HAP-1 (cell line): ENCODE measurements around the gene TFF2.

ENCODE experiments used
- DNase-seq, 2 experiments: peaks; one replicate each; pipeline ENCODE4 v3.0.0-alpha.2; 2016 to 2020; ENCODE audit warnings: low spot score in 2 of 2
- H3K27me3 ChIP-seq: fragments of 250-450 bp; sonication (Bioruptor Pico); 2 replicates; pipeline ENCODE4 v1.5.1; 2020; ENCODE audit warnings: low read depth, mild to moderate bottlenecking, moderate library complexity
- H3K36me3 ChIP-seq: fragments of 250-450 bp; sonication (Bioruptor Pico); replicated peaks from 2 replicates; pipeline ENCODE4 v1.5.1; 2020; ENCODE audit warnings: mild to moderate bottlenecking
- H3K4me1 ChIP-seq: fragments of 250-450 bp; sonication (Bioruptor Pico); 2 replicates; pipeline ENCODE4 v1.5.1; 2020; ENCODE audit warnings: mild to moderate bottlenecking
- H3K4me3 ChIP-seq: fragments of 250-450 bp; sonication (Bioruptor Pico); 2 replicates; pipeline ENCODE4 v1.5.1; 2020; ENCODE audit warnings: mild to moderate bottlenecking, moderate library complexity
- H3K9me3 ChIP-seq: fragments of 250-450 bp; sonication (Bioruptor Pico); 2 replicates; pipeline ENCODE4 v1.5.1; 2020; ENCODE audit warnings: mild to moderate bottlenecking, moderate library complexity
- in situ Hi-C: fragments of 300-500 bp; cut with MboI; formaldehyde crosslinking; loops from 3 replicates; pipeline ENCODE4 v1.14.3; 2020; ENCODE audit warnings: low sequenced_read_pairs, inconsistent platforms, mixed read lengths

The TFF2 gene

DNA sequence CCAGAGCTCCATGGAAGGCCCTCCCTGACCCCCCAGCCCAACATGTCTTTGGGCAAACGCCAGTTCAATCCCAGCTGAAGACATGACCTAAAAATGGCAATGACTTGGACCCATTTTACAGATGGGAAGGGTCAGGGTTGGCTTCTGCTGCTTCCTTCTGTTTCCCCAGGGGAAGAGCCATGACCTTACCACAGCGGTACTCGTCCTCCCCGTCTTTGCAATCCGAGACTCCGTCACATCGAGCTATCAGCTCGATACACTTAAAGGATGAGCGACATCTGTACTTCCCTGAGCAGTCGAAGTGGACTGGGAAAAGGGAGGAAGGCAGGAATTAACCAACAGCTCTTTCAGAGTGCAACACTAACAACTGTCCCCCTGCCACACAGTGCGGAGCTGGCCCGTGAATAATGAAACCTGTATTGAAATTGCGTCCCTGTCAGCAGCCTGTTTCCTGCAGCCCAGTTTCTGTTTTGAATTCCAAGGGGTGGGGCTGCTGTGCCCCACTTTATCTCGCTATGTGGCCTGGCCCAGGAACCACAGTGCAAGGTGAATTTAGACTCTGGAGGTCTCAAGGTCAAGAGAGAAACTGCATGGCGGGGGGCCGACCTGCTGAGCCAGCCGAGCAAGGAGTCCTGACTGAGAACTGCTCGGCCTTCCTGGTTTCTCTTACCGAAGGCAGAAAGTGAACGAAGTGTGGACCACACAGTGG lies 38.1 kb upstream of the TFF2 start:
- in situ Hi-C loops = no loop called here

GRCh38 chr21:42387843-42388340 lies 37.1 kb upstream of the TFF2 start:
- no peak overlapping the region for H3K4me3 ChIP-seq
- no peak for DNase-seq
- no peaks in the 10 kb centered on the region for H3K9me3 ChIP-seq
- H3K4me1 ChIP-seq = no peaks in the 10 kb centered on the region
- no peaks in the 10 kb centered on the region for H3K27me3 ChIP-seq
- in situ Hi-C loops = no loop called here
- no peaks in the 10 kb centered on the region for H3K36me3 ChIP-seq

More for the DNA sequence above, 38.1 kb upstream of the TFF2 start:
- no peaks in the 10 kb centered on the region for H3K27me3 ChIP-seq
- no peaks in the 10 kb centered on the region for H3K36me3 ChIP-seq
- no peaks in the 10 kb centered on the region for H3K9me3 ChIP-seq
- H3K4me3 ChIP-seq = no peak overlapping the region
- DNase-seq = no peak
- H3K4me1 ChIP-seq = no peaks in the 10 kb centered on the region

GRCh38 chr21:42387164-42387563 lies 36.4 kb upstream of the TFF2 start:
- in situ Hi-C loops = no loop called here
- no peaks in the 10 kb centered on the region for H3K9me3 ChIP-seq
- H3K4me1 ChIP-seq = no peaks in the 10 kb centered on the region
- no peaks in the 10 kb centered on the region for H3K36me3 ChIP-seq
- no peaks in the 10 kb centered on the region for H3K27me3 ChIP-seq
- H3K4me3 ChIP-seq = no peak overlapping the region
- no peak for DNase-seq

DNA sequence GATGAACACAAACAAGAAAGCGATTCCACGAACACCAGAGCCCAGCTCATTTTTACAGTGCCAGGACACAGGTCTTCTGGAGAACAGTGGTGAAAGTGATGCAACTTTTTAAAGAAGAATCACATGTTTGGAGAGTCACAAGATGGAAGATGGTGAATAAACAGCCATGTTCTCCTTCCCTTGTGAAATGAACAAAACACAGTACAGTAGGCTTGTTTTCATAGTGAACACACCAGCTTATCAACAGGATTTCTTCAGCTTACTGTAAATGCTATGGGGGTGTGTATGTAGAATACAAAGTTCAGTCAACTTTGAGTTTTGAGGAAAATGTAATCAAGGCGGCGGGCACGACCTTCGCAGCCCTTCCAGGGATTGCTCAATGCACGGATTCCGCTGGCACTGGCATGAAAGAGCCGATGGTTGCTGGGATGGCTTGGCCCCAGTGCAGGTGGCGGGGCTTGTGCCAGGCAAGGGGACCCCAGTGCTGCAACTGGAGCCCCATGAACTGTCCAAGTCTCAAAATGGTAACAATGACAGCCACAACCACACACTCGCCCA lies 35.3 kb upstream of the TFF2 start:
- H3K27me3 ChIP-seq = no peaks in the 10 kb centered on the region
- no peaks in the 10 kb centered on the region for H3K4me1 ChIP-seq
- no peak overlapping the region for H3K4me3 ChIP-seq
- in situ Hi-C loops = no loop called here
- no peaks in the 10 kb centered on the region for H3K9me3 ChIP-seq
- no peaks in the 10 kb centered on the region for H3K36me3 ChIP-seq
- no peak for DNase-seq

DNA sequence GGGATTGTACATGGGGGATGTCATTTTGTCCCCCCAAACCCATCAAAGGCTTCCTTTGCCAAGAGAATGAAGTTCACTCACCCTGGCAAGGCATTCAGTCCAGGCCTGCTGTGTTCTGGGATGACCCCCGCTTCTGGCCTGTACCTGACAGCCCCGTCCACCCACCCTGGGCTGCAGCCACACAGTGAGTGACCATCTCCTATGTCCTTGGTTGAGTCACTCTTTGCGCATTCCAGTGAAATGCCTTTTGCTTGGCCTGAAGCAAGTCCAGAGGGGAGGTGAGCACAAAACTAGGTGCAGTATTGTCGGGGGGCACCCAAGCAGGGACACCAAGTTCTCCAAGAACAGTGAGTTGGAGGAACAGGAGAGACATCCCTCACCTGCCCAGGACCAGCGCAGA lies 34.8 kb upstream of the TFF2 start:
- Histone ChIP-seq H3K36me3 (no peaks in the 10 kb centered on the region), H3K27me3 (no peaks in the 10 kb centered on the region), H3K9me3 (no peaks in the 10 kb centered on the region), H3K4me1 (no peaks in the 10 kb centered on the region), H3K4me3 (no peak overlapping the region)
- no peak for DNase-seq
- in situ Hi-C loops = no loop called here

- no peaks in the 10 kb centered on the region for H3K36me3 ChIP-seq
- H3K9me3 ChIP-seq = no peaks in the 10 kb centered on the region
- no peak for DNase-seq
- H3K4me1 ChIP-seq = no peaks in the 10 kb centered on the region
- H3K27me3 ChIP-seq = no peaks in the 10 kb centered on the region
- in situ Hi-C loops = no loop called here
- H3K4me3 ChIP-seq = no peak overlapping the region
Observed at GRCh38 chr21:42384989-42385388, 34.2 kb upstream of the TFF2 start.

GRCh38 chr21:42384156-42384945 lies 33.6 kb upstream of the TFF2 start:
- no peaks in the 10 kb centered on the region for H3K36me3 ChIP-seq
- H3K4me1 ChIP-seq = no peaks in the 10 kb centered on the region
- no peak overlapping the region for H3K4me3 ChIP-seq
- no peaks in the 10 kb centered on the region for H3K27me3 ChIP-seq
- no peaks in the 10 kb centered on the region for H3K9me3 ChIP-seq
- in situ Hi-C loops = no loop called here
- no peak for DNase-seq

- H3K4me3 ChIP-seq = no peak overlapping the region
- no peaks in the 10 kb centered on the region for H3K9me3 ChIP-seq
- H3K27me3 ChIP-seq = no peaks in the 10 kb centered on the region
- H3K36me3 ChIP-seq = no peaks in the 10 kb centered on the region
- DNase-seq = no peak
- H3K4me1 ChIP-seq = no peaks in the 10 kb centered on the region
- in situ Hi-C loops = no loop called here
Observed at GRCh38 chr21:42383331-42383730, 32.5 kb upstream of the TFF2 start.

DNA sequence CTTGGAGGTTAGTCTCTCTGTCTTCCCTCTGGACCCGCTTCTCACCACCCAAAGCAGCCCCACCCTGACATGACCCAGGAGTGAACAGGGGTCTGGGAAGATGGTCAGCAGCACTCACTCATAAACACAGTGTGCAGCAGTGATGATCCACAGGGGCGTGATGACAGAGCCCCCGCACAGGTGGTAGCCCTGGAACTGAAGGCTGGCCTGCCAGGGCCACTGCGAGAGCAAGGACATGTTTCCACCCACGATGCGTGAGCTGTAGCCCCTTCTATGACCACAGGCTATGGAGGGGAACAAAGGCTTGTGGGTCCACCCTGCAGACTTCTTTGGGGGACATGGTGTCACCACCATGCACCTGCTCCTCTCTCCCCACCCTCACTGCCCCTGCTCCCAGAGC lies 32.1 kb upstream of the TFF2 start:
- in situ Hi-C loops = no loop called here
- Histone ChIP-seq H3K9me3 (no peaks in the 10 kb centered on the region), H3K36me3 (no peaks in the 10 kb centered on the region), H3K27me3 (no peaks in the 10 kb centered on the region), H3K4me3 (no peak overlapping the region), H3K4me1 (no peaks in the 10 kb centered on the region)
- no peak for DNase-seq

DNA sequence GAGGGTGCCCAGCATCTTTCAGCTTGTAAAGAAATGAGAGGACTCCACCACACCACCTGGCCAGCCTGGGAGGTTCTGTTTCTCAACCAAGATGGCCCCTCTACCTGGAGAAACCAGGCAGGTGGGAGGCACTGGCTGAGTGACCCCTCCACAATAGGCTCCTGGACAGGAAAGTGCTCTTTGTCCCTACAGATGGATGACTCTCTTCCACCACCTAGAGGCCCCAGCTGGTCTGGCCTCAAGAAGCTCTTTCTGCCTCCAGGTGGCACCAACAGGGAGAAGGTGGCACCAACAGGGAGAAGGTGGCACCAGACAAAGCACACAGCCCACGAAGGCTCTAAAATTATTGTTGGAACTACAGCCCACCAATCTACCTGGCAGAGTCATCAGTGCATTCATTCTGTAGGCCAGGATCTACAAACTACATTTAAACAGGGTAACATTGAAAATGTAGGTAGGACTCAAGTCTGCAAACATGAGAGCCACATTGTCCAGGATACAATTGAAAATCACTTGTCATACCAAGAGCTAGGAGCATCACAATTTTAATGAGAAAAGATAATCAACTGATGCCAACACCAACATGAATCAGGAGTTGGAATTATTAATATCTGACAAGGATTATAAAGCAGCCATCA lies 30.7 kb upstream of the TFF2 start:
- DNase-seq = no peak
- Histone ChIP-seq H3K27me3 (no peaks in the 10 kb centered on the region), H3K4me3 (no peak overlapping the region), H3K9me3 (no peaks in the 10 kb centered on the region), H3K36me3 (no peaks in the 10 kb centered on the region), H3K4me1 (no peaks in the 10 kb centered on the region)
- in situ Hi-C loops = no loop called here

DNA sequence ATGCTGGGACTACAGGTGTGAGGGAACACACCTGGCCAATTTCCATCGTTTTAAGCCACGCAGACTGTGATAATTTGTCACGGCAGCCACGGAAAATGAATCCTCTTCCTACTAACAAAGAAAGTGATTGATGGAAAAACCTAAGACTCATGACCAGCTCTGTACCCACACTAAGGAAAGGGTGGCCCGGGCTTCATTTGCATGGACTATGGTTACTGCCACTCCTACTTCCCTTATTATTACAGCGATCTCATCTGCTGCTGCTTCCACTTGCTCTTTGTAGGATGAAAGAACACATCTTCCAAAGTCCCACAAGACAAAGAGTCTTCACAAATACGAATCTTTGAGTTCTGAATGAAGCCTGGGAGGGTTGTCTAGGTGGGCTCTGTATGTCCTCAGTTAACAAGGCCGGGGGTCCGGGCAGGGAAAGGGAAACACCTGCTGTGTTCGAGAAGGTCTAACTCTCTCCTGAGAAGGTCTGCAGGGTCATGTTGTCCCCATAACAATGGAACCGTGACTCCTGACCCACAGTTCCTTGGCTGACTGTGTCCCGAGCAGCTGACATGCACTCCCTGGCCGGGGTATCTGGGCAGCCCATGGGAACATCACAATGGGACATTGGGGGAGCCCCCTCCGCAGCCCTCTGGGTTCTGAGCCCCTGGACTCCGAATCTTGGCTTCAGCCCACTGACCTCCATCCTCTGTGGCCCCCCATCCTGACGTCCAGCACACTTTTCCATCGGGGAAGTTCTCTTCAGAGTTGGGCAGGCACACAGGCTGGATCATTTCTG lies 28.8 kb upstream of the TFF2 start:
- Histone ChIP-seq H3K9me3 (no peaks in the 10 kb centered on the region), H3K36me3 (no peaks in the 10 kb centered on the region), H3K27me3 (no peaks in the 10 kb centered on the region), H3K4me1 (no peaks in the 10 kb centered on the region), H3K4me3 (no peak overlapping the region)
- in situ Hi-C loops = no loop called here
- no peak for DNase-seq

GRCh38 chr21:42378418-42378817 lies 27.6 kb upstream of the TFF2 start:
- DNase-seq = no peak
- H3K4me3 ChIP-seq = no peak overlapping the region
- in situ Hi-C loops = no loop called here
- H3K4me1 ChIP-seq = no peaks in the 10 kb centered on the region
- H3K27me3 ChIP-seq = no peaks in the 10 kb centered on the region
- no peaks in the 10 kb centered on the region for H3K36me3 ChIP-seq
- no peaks in the 10 kb centered on the region for H3K9me3 ChIP-seq

DNA sequence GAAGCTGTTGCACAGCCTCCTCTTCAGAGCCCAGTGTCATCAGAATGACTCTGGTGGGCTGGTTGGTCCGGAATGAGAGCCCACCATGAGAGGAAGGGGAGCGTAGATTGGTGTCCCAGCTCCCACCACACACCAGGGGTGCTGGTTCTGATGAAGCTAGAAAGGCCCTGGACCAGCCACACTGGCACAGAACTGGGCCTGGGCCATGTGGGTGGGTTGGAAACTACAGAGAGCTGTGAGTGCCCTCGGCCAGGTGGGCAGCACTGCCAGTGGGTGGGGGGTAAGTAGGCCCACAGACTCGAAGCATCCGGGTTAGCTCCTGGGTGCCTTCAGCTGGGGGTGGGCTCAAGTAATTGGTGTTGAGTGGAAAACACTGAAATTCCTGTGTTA lies 27.2 kb upstream of the TFF2 start:
- H3K27me3 ChIP-seq = no peaks in the 10 kb centered on the region
- H3K4me1 ChIP-seq = no peaks in the 10 kb centered on the region
- in situ Hi-C loops = no loop called here
- no peak for DNase-seq
- no peaks in the 10 kb centered on the region for H3K9me3 ChIP-seq
- H3K36me3 ChIP-seq = no peaks in the 10 kb centered on the region
- H3K4me3 ChIP-seq = no peak overlapping the region
